GM12878 (cell line): ENCODE data around the gene HNRNPDL. TPM values are rescaled to one million over a fixed set of nuclear protein-coding genes. Genes with fewer than 3 reads are reported as not detected.

Experiments used
- ASH2L ChIP-seq: fragments of 300-600, 200-600 bp; sonication (generic); IDR thresholded peaks from 2 replicates; pipeline ENCODE4 v1.6.1; 2017; ENCODE audit warnings: low read depth, mild to moderate bottlenecking, borderline replicate concordance
- BACH1 ChIP-seq: fragments of 450-650 bp; IDR thresholded peaks from 2 replicates; pipeline ENCODE4 v1.6.1; 2017; ENCODE audit warnings: mild to moderate bottlenecking, borderline replicate concordance
- BRCA1 ChIP-seq: IDR thresholded peaks from 2 replicates; pipeline ENCODE4 v1.6.1; 2011; ENCODE audit warnings: low read depth, low read length, improper control_type of control experiment
- CREM ChIP-seq: IDR thresholded peaks from 2 replicates; pipeline ENCODE4 v1.6.1; 2014; ENCODE audit warnings: antibody characterized with exemption, low read depth
- EGR1 ChIP-seq, 2 experiments: IDR thresholded peaks; 1 replicate in 1 of 2; 2 replicates in 1 of 2; pipeline ENCODE4 v1.6.1; 2011 to 2012; ENCODE audit warnings: low read depth in 2 of 2, low read length in 2 of 2, borderline replicate concordance in 1 of 2, mild to moderate bottlenecking in 1 of 2, moderate library complexity in 1 of 2
- IKZF1 ChIP-seq: fragments of 450-650 bp; conservative IDR thresholded peaks from 2 replicates; pipeline ENCODE4 v1.6.1; 2017; ENCODE audit warnings: antibody characterized with exemption, mild to moderate bottlenecking
- MEF2B ChIP-seq: fragments of 450-650 bp; IDR thresholded peaks from 2 replicates; pipeline ENCODE4 v1.6.1; 2018; ENCODE audit warnings: mild to moderate bottlenecking, moderate library complexity; ENCODE audit not compliant: partially characterized antibody, poor library complexity, severe bottlenecking
- NFIC ChIP-seq: IDR thresholded peaks from 2 replicates; pipeline ENCODE4 v1.6.1; 2012; ENCODE audit warnings: low read depth, mild to moderate bottlenecking, inconsistent platforms, low read length, moderate library complexity
- NR2C2 ChIP-seq: IDR thresholded peaks from 2 replicates; pipeline ENCODE4 v1.6.1; 2011; ENCODE audit warnings: borderline replicate concordance, low read depth; ENCODE audit not compliant: control insufficient read depth, insufficient read length
- NRF1 ChIP-seq: conservative IDR thresholded peaks from 2 replicates; pipeline ENCODE4 v1.6.1; 2011; ENCODE audit warnings: mild to moderate bottlenecking, low read depth, low read length, improper control_type of control experiment
- POU2F2 ChIP-seq: IDR thresholded peaks from 3 replicates; pipeline ENCODE4 v1.6.1; 2011; ENCODE audit warnings: low read depth, mild to moderate bottlenecking, low read length, borderline replicate concordance
- RAD21 ChIP-seq: IDR thresholded peaks from 2 replicates; pipeline ENCODE4 v1.6.1; 2011; ENCODE audit warnings: mild to moderate bottlenecking, low read depth, low read length, moderate library complexity; ENCODE audit not compliant: insufficient read depth
- RB1 ChIP-seq: fragments of 450-650 bp; formaldehyde crosslinking; IDR thresholded peaks from 2 replicates; pipeline ENCODE4 v1.6.1; 2017; ENCODE audit warnings: mild to moderate bottlenecking, borderline replicate concordance
- SREBF1 ChIP-seq: IDR thresholded peaks from 2 replicates; pipeline ENCODE4 v1.6.1; 2012; ENCODE audit warnings: mild to moderate bottlenecking, low read length
- STAT1 ChIP-seq: fragments of 450-650 bp; conservative IDR thresholded peaks from 2 replicates; pipeline ENCODE4 v1.6.1; 2014; ENCODE audit warnings: antibody characterized with exemption, mild to moderate bottlenecking
- SUPT20H ChIP-seq: IDR thresholded peaks from 2 replicates; pipeline ENCODE4 v1.6.1; 2011; ENCODE audit warnings: low read depth, mild to moderate bottlenecking, low read length, moderate library complexity, borderline replicate concordance; ENCODE audit not compliant: control insufficient read depth
- TAF1 ChIP-seq: IDR thresholded peaks from 2 replicates; pipeline ENCODE4 v1.6.1; 2011; ENCODE audit warnings: mild to moderate bottlenecking, low read depth, low read length, borderline replicate concordance
- ZNF217 ChIP-seq: fragments of 450-650 bp; IDR thresholded peaks from 2 replicates; pipeline ENCODE4 v1.6.1; 2017; ENCODE audit warnings: antibody characterized with exemption, mild to moderate bottlenecking
- ZSCAN29 ChIP-seq: fragments of 450-650 bp; IDR thresholded peaks from 2 replicates; pipeline ENCODE4 v1.6.1; 2017; ENCODE audit warnings: mild to moderate bottlenecking, moderate library complexity
- polyA plus RNA-seq, 11 experiments: library from polyadenylated mRNA; depleted of rRNA in 4 of 11; unstranded in 6 of 11; stranded (reverse) in 5 of 11; fragments of >200 nt; fragmentation: Nextera tagmentation in 4 of 11; fragmentation: Illumina TruSeq in 1 of 11; extraction: Ambion mirVana in 4 of 11; extraction: Trizol in 1 of 11; gene quantifications; 1 replicate in 1 of 11; 2 replicates in 10 of 11; pipeline versions ENCODE4 v1.2.1 to v1.2.3, GENCODE V29; 2011 to 2016; ENCODE audit warnings: inconsistent platforms in 2 of 11, missing spikeins in 2 of 11, low read depth in 1 of 11
- total RNA-seq, 4 experiments: library from RNA; depleted of rRNA in 3 of 4; stranded (reverse); fragments of >200 nt in 3 of 4; fragmentation: Illumina TruSeq in 1 of 4; extraction: Trizol in 1 of 4; gene quantifications; 2 replicates each; pipeline versions ENCODE4 v1.2.1 to v1.2.3, GENCODE V29; 2013 to 2021
- TF ChIP-seq, protein P1 (sequence below): IDR thresholded peaks from 2 replicates; pipeline ENCODE4 v1.6.1; 2012; ENCODE audit warnings: mild to moderate bottlenecking, low read depth, low read length
- TF ChIP-seq, protein P2 (sequence below): fragments of 450-650 bp; IDR thresholded peaks from 2 replicates; pipeline ENCODE4 v1.6.1; 2014; ENCODE audit warnings: mild to moderate bottlenecking
- TF ChIP-seq, protein P3 (sequence below): fragments of 450-650 bp; formaldehyde crosslinking; IDR thresholded peaks from 2 replicates; pipeline ENCODE4 v1.4.0; 2022; ENCODE audit warnings: mild to moderate bottlenecking, moderate library complexity

HNRNPDL gene
- total and polyA plus RNA-seq, 10 of the 15 experiments (the other 5 are each of a cell fraction or from before 2014, with no cell fraction given), result 217 to 510 (median 345) TPM

DNA sequence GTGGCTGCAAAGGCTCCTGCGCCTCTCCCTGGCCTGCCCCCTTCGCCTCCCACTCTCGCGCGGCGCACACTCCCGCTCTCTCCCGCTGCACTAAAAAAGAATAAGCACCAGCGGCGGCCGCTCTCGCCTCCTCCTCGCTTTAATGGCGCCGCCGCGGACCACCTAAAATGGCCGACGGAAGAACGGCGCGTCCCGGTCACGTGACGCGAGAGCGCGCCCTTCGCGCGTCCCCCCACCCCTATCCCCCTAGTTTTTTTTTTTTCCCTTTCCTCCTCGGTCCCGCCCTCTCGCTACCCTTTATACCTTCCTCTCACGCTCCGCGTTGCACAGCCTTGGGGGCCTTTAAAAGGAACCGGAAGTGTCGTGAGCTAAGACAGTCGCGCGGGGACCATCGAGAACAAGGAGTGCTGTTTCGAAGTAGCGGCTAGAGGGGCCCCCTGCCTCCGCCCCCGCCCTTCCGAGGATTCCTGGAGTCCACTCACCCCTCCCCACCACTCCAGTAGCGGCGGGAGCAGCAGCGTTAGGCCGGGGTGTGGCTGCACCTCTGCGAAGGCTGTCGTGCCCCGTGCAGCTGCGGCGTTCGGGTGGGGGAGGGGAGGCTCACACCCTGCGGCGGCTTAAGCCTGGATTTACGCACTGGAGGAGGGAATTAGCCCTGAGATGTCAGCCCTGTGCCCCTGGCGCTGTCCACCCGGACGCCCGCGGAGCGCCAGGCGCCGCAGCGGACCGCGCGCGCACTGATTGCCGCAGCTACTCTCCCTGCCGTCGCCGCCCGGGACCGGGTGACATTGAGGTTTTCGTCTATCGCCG lies 56.2 kb downstream of the HNRNPDL start, which contains the start of gene HNRNPD (continued):
- TF ChIP-seq, protein P1, sequence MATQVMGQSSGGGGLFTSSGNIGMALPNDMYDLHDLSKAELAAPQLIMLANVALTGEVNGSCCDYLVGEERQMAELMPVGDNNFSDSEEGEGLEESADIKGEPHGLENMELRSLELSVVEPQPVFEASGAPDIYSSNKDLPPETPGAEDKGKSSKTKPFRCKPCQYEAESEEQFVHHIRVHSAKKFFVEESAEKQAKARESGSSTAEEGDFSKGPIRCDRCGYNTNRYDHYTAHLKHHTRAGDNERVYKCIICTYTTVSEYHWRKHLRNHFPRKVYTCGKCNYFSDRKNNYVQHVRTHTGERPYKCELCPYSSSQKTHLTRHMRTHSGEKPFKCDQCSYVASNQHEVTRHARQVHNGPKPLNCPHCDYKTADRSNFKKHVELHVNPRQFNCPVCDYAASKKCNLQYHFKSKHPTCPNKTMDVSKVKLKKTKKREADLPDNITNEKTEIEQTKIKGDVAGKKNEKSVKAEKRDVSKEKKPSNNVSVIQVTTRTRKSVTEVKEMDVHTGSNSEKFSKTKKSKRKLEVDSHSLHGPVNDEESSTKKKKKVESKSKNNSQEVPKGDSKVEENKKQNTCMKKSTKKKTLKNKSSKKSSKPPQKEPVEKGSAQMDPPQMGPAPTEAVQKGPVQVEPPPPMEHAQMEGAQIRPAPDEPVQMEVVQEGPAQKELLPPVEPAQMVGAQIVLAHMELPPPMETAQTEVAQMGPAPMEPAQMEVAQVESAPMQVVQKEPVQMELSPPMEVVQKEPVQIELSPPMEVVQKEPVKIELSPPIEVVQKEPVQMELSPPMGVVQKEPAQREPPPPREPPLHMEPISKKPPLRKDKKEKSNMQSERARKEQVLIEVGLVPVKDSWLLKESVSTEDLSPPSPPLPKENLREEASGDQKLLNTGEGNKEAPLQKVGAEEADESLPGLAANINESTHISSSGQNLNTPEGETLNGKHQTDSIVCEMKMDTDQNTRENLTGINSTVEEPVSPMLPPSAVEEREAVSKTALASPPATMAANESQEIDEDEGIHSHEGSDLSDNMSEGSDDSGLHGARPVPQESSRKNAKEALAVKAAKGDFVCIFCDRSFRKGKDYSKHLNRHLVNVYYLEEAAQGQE, result peak; percentile 52; the same call in 1 of the 2 replicates
- TF ChIP-seq SREBF1 (peak; percentile 27; the same call in 1 of the 2 replicates), TAF1 (peak; percentile 76), NRF1 (no peak), CREM (peak; percentile 83), ZNF217 (peak; percentile 42; the same call in 1 of the 2 replicates), POU2F2 (peak; percentile 80; the same call in 1 of the 3 replicates), IKZF1 (peak; percentile 97), NFIC (peak; percentile 56; the same call in 1 of the 2 replicates), NR2C2 (no peak), RB1 (peak; percentile 75; the same call in 1 of the 2 replicates), SUPT20H (no peak), ASH2L (no peak; the same call in 1 of the 2 replicates), RAD21 (0 out of 2 replicates have a peak, but pooled peaks have one; percentile 1), EGR1 (IDR thresholded peaks at IDR 0.05; ENCODE audit: borderline replicate concordance in 1 of 2, low read depth in 2 of 2, low read length in 2 of 2) (peak; percentile 49 to 98), BACH1 (peak; percentile 70; the same call in 1 of the 2 replicates), ZSCAN29 (peak; percentile 72; the same call in 1 of the 2 replicates), BRCA1 (peak; percentile 24; the same call in 1 of the 2 replicates), STAT1 (no peak), MEF2B (peak; percentile 60)
- TF ChIP-seq, protein P2, sequence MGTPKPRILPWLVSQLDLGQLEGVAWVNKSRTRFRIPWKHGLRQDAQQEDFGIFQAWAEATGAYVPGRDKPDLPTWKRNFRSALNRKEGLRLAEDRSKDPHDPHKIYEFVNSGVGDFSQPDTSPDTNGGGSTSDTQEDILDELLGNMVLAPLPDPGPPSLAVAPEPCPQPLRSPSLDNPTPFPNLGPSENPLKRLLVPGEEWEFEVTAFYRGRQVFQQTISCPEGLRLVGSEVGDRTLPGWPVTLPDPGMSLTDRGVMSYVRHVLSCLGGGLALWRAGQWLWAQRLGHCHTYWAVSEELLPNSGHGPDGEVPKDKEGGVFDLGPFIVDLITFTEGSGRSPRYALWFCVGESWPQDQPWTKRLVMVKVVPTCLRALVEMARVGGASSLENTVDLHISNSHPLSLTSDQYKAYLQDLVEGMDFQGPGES, result no peak; the same call in 1 of the 2 replicates
- TF ChIP-seq, protein P3, sequence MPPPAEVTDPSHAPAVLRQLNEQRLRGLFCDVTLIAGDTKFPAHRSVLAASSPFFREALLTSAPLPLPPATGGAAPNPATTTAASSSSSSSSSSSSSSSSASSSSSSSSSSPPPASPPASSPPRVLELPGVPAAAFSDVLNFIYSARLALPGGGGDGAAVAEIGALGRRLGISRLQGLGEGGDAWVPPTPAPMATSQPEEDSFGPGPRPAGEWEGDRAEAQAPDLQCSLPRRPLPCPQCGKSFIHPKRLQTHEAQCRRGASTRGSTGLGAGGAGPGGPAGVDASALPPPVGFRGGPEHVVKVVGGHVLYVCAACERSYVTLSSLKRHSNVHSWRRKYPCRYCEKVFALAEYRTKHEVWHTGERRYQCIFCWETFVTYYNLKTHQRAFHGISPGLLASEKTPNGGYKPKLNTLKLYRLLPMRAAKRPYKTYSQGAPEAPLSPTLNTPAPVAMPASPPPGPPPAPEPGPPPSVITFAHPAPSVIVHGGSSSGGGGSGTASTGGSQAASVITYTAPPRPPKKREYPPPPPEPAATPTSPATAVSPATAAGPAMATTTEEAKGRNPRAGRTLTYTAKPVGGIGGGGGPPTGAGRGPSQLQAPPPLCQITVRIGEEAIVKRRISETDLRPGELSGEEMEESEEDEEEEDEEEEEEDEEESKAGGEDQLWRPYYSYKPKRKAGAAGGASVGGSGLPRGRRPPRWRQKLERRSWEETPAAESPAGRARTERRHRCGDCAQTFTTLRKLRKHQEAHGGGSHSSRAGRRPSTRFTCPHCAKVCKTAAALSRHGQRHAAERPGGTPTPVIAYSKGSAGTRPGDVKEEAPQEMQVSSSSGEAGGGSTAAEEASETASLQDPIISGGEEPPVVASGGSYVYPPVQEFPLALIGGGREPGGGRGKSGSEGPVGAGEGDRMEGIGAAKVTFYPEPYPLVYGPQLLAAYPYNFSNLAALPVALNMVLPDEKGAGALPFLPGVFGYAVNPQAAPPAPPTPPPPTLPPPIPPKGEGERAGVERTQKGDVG (CRISPR knock-in tag), result 0 out of 2 replicates have a peak, but pooled peaks have one; percentile 36
